Measurements from ENCODE around the gene CD209. TPM values are rescaled to one million over a fixed set of nuclear protein-coding genes. Genes with fewer than 3 reads are reported as not detected.

The CD209 gene
- total RNA-seq, 1 experiment from 2014 or later, result not detected

DNA sequence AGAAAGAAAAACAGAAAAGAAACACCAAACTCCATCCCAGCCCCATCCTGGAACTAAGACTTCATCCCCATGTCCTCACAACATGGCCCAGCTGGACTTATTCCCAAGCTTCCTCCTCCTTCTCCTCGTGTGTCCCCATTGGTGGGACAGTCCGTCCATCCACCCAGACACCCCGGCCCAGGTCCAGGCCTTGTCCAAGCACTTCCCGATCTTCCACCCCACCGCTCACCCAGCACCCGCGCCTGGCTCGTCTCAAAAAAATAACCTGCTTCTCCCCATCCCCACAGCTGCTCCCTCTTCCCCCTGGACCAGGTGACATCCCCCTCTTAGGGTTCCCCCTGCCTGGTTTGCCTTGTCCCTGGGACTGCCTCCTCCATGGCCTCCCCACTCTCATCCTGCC is 44.0 kb downstream of the CD209 start:
- ChIA-PET CTCF (no interaction called here), POLR2A (ENCODE audit: unreplicated experiment) (interaction anchor here (0.6 kb wide), 1 partner anchor 78 kb away, joined by 11 read pairs; no protein-coding TSS in a partner anchor)
- Histone ChIP-seq H3K4me3 (ENCODE audit: low read length) (no peak overlapping the region), H3K9me3 (ENCODE audit: low read length) (no peaks in the 10 kb centered on the region), H3K9ac (ENCODE audit: low read length) (no peak overlapping the region), H3K4me1 (ENCODE audit: insufficient read depth, low read length) (no peaks in the 10 kb centered on the region), H3K27me3 (ENCODE audit: low read length) (peaks cover 11% of the 10 kb centered on the region), H3K36me3 (ENCODE audit: low read depth, low read length) (no peaks in the 10 kb centered on the region), H3K9me2 (replicated peaks; ENCODE audit: low read length) (no peaks in the 10 kb centered on the region), H2AFZ (ENCODE audit: low read length) (no peak overlapping the region), H3F3A (ENCODE audit: low read length, unreplicated experiment) (no peaks in the 10 kb centered on the region), H3K79me2 (ENCODE audit: low read length) (no peaks in the 10 kb centered on the region), H3K4me2 (ENCODE audit: low read length) (no peak overlapping the region), H4K20me1 (ENCODE audit: low read length) (no peaks in the 10 kb centered on the region), H3K27ac (ENCODE audit: low read length) (no peak overlapping the region)
- TF ChIP-seq, protein P1, sequence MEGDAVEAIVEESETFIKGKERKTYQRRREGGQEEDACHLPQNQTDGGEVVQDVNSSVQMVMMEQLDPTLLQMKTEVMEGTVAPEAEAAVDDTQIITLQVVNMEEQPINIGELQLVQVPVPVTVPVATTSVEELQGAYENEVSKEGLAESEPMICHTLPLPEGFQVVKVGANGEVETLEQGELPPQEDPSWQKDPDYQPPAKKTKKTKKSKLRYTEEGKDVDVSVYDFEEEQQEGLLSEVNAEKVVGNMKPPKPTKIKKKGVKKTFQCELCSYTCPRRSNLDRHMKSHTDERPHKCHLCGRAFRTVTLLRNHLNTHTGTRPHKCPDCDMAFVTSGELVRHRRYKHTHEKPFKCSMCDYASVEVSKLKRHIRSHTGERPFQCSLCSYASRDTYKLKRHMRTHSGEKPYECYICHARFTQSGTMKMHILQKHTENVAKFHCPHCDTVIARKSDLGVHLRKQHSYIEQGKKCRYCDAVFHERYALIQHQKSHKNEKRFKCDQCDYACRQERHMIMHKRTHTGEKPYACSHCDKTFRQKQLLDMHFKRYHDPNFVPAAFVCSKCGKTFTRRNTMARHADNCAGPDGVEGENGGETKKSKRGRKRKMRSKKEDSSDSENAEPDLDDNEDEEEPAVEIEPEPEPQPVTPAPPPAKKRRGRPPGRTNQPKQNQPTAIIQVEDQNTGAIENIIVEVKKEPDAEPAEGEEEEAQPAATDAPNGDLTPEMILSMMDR (conservative IDR thresholded peaks at IDR 0.05; ENCODE audit: low read depth, low read length), result no peak
- no peak for TF ChIP-seq EZH2phosphoT487 (IDR thresholded peaks at IDR 0.05; ENCODE audit: borderline replicate concordance, low read length)
- no peak for TF ChIP-seq EZH2 (IDR thresholded peaks at IDR 0.05; ENCODE audit: low read length, unreplicated experiment)
- no peak for ATAC-seq
- intact Hi-C loops (cut with micrococcal nuclease), result no loop called here
- no TSS peak for BruUV-seq (replicated peaks)
- DNase-seq, result no peak

DNA sequence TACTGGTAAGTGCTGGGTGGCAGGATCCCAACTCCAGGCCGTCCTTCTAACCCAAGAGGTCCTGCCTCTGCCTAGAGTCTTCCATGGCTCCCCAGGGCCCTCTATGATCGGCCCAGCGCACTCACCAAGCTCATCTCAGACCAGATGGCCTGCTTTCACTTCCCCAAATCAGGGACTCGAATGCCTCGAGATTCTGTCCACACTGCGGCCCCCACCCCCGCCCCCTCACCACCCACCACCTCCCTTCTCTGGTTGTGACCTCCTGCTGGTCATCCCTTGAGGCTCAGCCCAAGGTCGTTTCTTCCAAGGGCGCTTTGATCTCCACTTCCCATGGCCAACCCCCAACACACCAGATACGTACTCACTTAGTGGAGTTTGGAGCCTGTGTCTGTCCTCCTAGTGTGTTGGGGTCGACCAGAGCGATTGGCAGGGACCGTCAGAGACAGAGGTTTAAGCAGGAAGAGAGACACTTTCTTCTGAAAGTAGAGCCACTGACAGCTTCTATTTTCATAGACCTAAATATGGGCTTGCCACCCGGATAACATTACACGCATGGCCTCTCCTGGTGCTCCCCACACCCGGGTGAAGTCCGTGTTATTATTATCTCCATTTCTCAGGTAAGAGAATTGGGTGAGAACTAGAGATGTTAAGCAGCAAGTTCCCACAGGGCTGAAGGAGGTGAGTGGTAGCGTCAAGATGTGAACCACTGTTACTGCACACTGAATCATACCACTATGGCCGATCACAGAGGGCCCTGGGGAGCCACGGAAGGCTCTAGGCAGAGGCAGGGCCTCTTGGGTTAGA is 45.5 kb downstream of the CD209 start, which contains the start of gene FCER2:
FCER2 (minus strand) TSS at position 478 of the 804 bp plus-strand sequence. CDS start 2,371 bp downstream, outside the sequence.
- H3K9me2 ChIP-seq (replicated peaks; ENCODE audit: low read length), result no peaks in the 10 kb centered on the region
- intact Hi-C loops (cut with micrococcal nuclease), result no loop called here
- H2AFZ ChIP-seq (ENCODE audit: low read length), result no peak within 1 kb of the TSS
- no peak within 1 kb of the TSS for H3K4me2 ChIP-seq (ENCODE audit: low read length)
- DNase-seq (no peak), ATAC-seq (no peak)
- CTCF ChIA-PET, result no interaction called here
- no peaks in the 10 kb centered on the region for H4K20me1 ChIP-seq (ENCODE audit: low read length)
- no peaks in the 10 kb centered on the region for H3K79me2 ChIP-seq (ENCODE audit: low read length)
- no peak within 1 kb of the TSS for H3K27ac ChIP-seq (ENCODE audit: low read length)
- no peak within 1 kb of the TSS for H3K9ac ChIP-seq (ENCODE audit: low read length)
- POLR2A ChIA-PET (ENCODE audit: unreplicated experiment), result no interaction called here
- H3K36me3 ChIP-seq (ENCODE audit: low read depth, low read length), result no peaks in the 10 kb centered on the region
- H3F3A ChIP-seq (ENCODE audit: low read length, unreplicated experiment), result no peaks in the 10 kb centered on the region
- no peaks in the 10 kb centered on the region for H3K9me3 ChIP-seq (ENCODE audit: low read length)
- H3K4me3 ChIP-seq (ENCODE audit: low read length), result no peak within 1 kb of the TSS
- H3K4me1 ChIP-seq (ENCODE audit: insufficient read depth, low read length), result no peaks in the 10 kb centered on the region
- BruUV-seq (replicated peaks), result no TSS peak
- TF ChIP-seq EZH2phosphoT487 (IDR thresholded peaks at IDR 0.05; ENCODE audit: borderline replicate concordance, low read length) (no peak), EZH2 (IDR thresholded peaks at IDR 0.05; ENCODE audit: low read length, unreplicated experiment) (no peak)
- TF ChIP-seq, protein P1 (conservative IDR thresholded peaks at IDR 0.05; ENCODE audit: low read depth, low read length), result no peak
- peaks cover 26% of the 10 kb centered on the region for H3K27me3 ChIP-seq (ENCODE audit: low read length)

DNA sequence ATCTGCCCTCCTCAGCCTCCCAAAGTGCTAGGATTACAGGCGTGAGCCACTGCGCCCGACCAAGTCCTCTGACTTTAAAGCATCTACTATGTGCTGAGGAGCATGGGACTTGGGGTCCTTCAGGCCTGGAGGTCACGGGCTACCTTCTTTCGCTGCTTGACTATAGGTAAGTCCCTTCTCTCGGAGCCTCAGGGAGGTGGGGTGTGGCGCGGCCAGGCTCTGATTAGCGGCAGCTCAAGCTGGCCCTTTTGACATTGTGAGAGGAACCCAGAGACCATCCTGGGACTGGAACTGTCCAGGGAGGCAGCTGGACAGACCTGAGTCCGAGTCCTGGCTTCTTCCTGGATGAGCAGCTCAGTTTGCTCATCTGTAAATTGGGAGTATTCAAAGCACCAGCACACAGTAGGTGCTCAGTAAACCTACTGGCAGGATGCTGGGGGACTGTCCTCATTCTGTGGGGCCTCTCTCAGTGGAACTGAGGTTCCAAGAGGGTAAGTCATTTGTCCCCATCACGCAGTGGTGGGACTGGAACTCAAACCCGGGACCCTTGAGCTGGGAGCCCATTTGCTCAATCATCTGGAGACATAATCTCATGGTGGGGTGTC is 46.2 kb downstream of the CD209 start:
- H3K4me3 ChIP-seq (ENCODE audit: low read length), result no peak overlapping the region
- no peaks in the 10 kb centered on the region for H3K9me3 ChIP-seq (ENCODE audit: low read length)
- H3K27ac ChIP-seq (ENCODE audit: low read length), result no peak overlapping the region
- H3K9me2 ChIP-seq (replicated peaks; ENCODE audit: low read length), result no peaks in the 10 kb centered on the region
- H3F3A ChIP-seq (ENCODE audit: low read length, unreplicated experiment), result no peaks in the 10 kb centered on the region
- CTCF ChIA-PET, result no interaction called here
- H3K4me1 ChIP-seq (ENCODE audit: insufficient read depth, low read length), result no peaks in the 10 kb centered on the region
- H2AFZ ChIP-seq (ENCODE audit: low read length), result no peak overlapping the region
- H3K36me3 ChIP-seq (ENCODE audit: low read depth, low read length), result no peaks in the 10 kb centered on the region
- peaks cover 31% of the 10 kb centered on the region for H3K27me3 ChIP-seq (ENCODE audit: low read length)
- DNase-seq (no peak), ATAC-seq (no peak)
- H3K9ac ChIP-seq (ENCODE audit: low read length), result no peak overlapping the region
- POLR2A ChIA-PET (ENCODE audit: unreplicated experiment), result no interaction called here
- TF ChIP-seq, protein P1 (conservative IDR thresholded peaks at IDR 0.05; ENCODE audit: low read depth, low read length), result no peak
- TF ChIP-seq EZH2phosphoT487 (IDR thresholded peaks at IDR 0.05; ENCODE audit: borderline replicate concordance, low read length), result no peak
- no peak for TF ChIP-seq EZH2 (IDR thresholded peaks at IDR 0.05; ENCODE audit: low read length, unreplicated experiment)
- H3K4me2 ChIP-seq (ENCODE audit: low read length), result no peak overlapping the region
- intact Hi-C loops (cut with micrococcal nuclease), result no loop called here
- BruUV-seq (replicated peaks), result no TSS peak
- H3K79me2 ChIP-seq (ENCODE audit: low read length), result no peaks in the 10 kb centered on the region
- H4K20me1 ChIP-seq (ENCODE audit: low read length), result no peaks in the 10 kb centered on the region
